HepG2 (cell line): ENCODE data around the gene GSS. TPM values are rescaled to one million over a fixed set of nuclear protein-coding genes. Genes with fewer than 3 reads are reported as not detected.

Source experiments
- BATF2 ChIP-seq: sonication (generic); formaldehyde crosslinking; IDR thresholded peaks from 2 replicates; pipeline ENCODE4 v1.8.0; 2022; ENCODE audit warnings: mild to moderate bottlenecking, missing genetic modification reagents, moderate library complexity
- CTCF ChIP-seq: sonication (generic); formaldehyde crosslinking; IDR thresholded peaks from 2 replicates; pipeline ENCODE4 v1.5.0; 2020; ENCODE audit warnings: mild to moderate bottlenecking, missing genetic modification reagents, moderate library complexity
- DPF2 ChIP-seq: sonication (generic); formaldehyde crosslinking; IDR thresholded peaks from 2 replicates; pipeline ENCODE4 v1.4.0; 2020; ENCODE audit warnings: mild to moderate bottlenecking, low read depth, missing genetic modification reagents, borderline replicate concordance
- ELF4 ChIP-seq: sonication (generic); formaldehyde crosslinking; IDR thresholded peaks from 2 replicates; pipeline ENCODE4 v1.5.0; 2020; ENCODE audit warnings: missing genetic modification reagents, mild to moderate bottlenecking, moderate library complexity, borderline replicate concordance
- HIC2 ChIP-seq: sonication (generic); formaldehyde crosslinking; IDR thresholded peaks from 2 replicates; pipeline ENCODE4 v1.9.0; 2022; ENCODE audit warnings: low read depth, missing genetic modification reagents
- HNF4A ChIP-seq: sonication (generic); formaldehyde crosslinking; IDR thresholded peaks from 2 replicates; pipeline ENCODE4 v1.4.0; 2020; ENCODE audit warnings: missing genetic modification reagents
- IKZF1 ChIP-seq: fragments of 450-650 bp; IDR thresholded peaks from 2 replicates; pipeline ENCODE4 v1.7.1; 2016
- MED1 ChIP-seq: sonication (generic); formaldehyde crosslinking; IDR thresholded peaks from 2 replicates; pipeline ENCODE4 v1.4.0; 2020; ENCODE audit warnings: missing genetic modification reagents
- NONO ChIP-seq, 2 experiments: fragments of 450-650 bp in 1 of 2; sonication (generic) in 1 of 2; formaldehyde crosslinking in 1 of 2; IDR thresholded peaks in 1 of 2; conservative IDR thresholded peaks in 1 of 2; 2 replicates each; pipeline versions ENCODE4 v1.6.1 to v1.8.0; 2017 to 2022; ENCODE audit warnings: mild to moderate bottlenecking in 1 of 2, missing genetic modification reagents in 1 of 2, moderate library complexity in 1 of 2
- NR2C2 ChIP-seq: sonication (generic); formaldehyde crosslinking; IDR thresholded peaks from 2 replicates; pipeline ENCODE4 v1.4.0; 2020; ENCODE audit warnings: missing genetic modification reagents, mild to moderate bottlenecking, moderate library complexity, borderline replicate concordance
- NR2F2 ChIP-seq: IDR thresholded peaks from 2 replicates; pipeline ENCODE4 v1.6.1; 2012; ENCODE audit warnings: low read depth, inconsistent platforms, borderline replicate concordance
- PPARG ChIP-seq: conservative IDR thresholded peaks from 2 replicates; pipeline ENCODE4 v1.6.1; 2016; ENCODE audit warnings: missing biosample characterization, missing genetic modification reagents
- RBM22 ChIP-seq: fragments of 200-400 bp; formaldehyde crosslinking; optimal IDR thresholded peaks from 2 replicates; pipeline ENCODE3; 2017; ENCODE audit warnings: mild to moderate bottlenecking, low read length, moderate library complexity
- SNAPC2 ChIP-seq: sonication (generic); formaldehyde crosslinking; IDR thresholded peaks from 2 replicates; pipeline ENCODE4 v1.8.1; 2022; ENCODE audit warnings: mild to moderate bottlenecking, missing genetic modification reagents
- TBL1XR1 ChIP-seq: fragments of 150-350 bp; IDR thresholded peaks from 2 replicates; pipeline ENCODE4 v1.6.1; 2014; ENCODE audit warnings: borderline replicate concordance, low read length; ENCODE audit not compliant: partially characterized antibody
- THRA ChIP-seq: sonication (generic); formaldehyde crosslinking; IDR thresholded peaks from 2 replicates; pipeline ENCODE4 v1.4.0; 2020; ENCODE audit warnings: missing genetic modification reagents, borderline replicate concordance
- ZBTB20 ChIP-seq: sonication (generic); formaldehyde crosslinking; IDR thresholded peaks from 2 replicates; pipeline ENCODE4 v1.8.1; 2023; ENCODE audit warnings: missing genetic modification reagents, low read depth, mild to moderate bottlenecking, borderline replicate concordance
- ZNF143 ChIP-seq: sonication (generic); formaldehyde crosslinking; IDR thresholded peaks from 2 replicates; pipeline ENCODE4 v1.4.0; 2020; ENCODE audit warnings: missing genetic modification reagents
- ZNF263 ChIP-seq: sonication (generic); formaldehyde crosslinking; IDR thresholded peaks from 2 replicates; pipeline ENCODE4 v1.4.0; 2020; ENCODE audit warnings: missing genetic modification reagents
- ZNF501 ChIP-seq: sonication (generic); formaldehyde crosslinking; IDR thresholded peaks from 2 replicates; pipeline ENCODE4 v1.5.1; 2020; ENCODE audit warnings: mild to moderate bottlenecking, moderate library complexity, missing genetic modification reagents
- ZNF513 ChIP-seq: sonication (generic); formaldehyde crosslinking; conservative IDR thresholded peaks from 2 replicates; pipeline ENCODE4 v1.5.0; 2020; ENCODE audit warnings: missing genetic modification reagents
- ZNF672 ChIP-seq: sonication (generic); formaldehyde crosslinking; IDR thresholded peaks from 2 replicates; pipeline ENCODE4 v1.8.1; 2022; ENCODE audit warnings: missing genetic modification reagents
- polyA plus RNA-seq, 8 experiments: library from polyadenylated mRNA; depleted of rRNA in 3 of 8; stranded (reverse) in 7 of 8; unstranded in 1 of 8; fragments of >200 nt; fragmentation: Illumina TruSeq in 4 of 8; extraction: Trizol in 4 of 8; gene quantifications; 2 replicates each; pipeline versions ENCODE4 v1.2.1 to v1.2.3, GENCODE V29; 2011 to 2016; ENCODE audit warnings: low read depth in 4 of 8, missing spikeins in 1 of 8, mixed read lengths in 1 of 8; ENCODE audit not compliant: insufficient read depth in 1 of 8
- total RNA-seq, 5 experiments: library from RNA; depleted of rRNA; stranded (reverse); fragments of >200 nt; fragmentation: Illumina TruSeq; extraction: Trizol; gene quantifications; 2 replicates each; pipeline ENCODE4 v1.2.3, GENCODE V29; 2016; ENCODE audit warnings: low read depth in 1 of 5

The GSS gene
- total and polyA plus RNA-seq, 2 of the 13 experiments (the other 11 are each of a cell fraction or from before 2014, with no cell fraction given): 80.1 to 102 TPM

- TF ChIP-seq HNF4A (CRISPR knock-in tag): peak; percentile 34; the same call in 1 of the 2 replicates
- peak; percentile 63 for TF ChIP-seq RBM22
- TF ChIP-seq HIC2 (CRISPR knock-in tag): no peak
- TF ChIP-seq NR2F2: 0 out of 2 replicates have a peak, but pooled peaks have one; percentile 67
- TF ChIP-seq TBL1XR1: no peak
- no peak for TF ChIP-seq PPARG (CRISPR knock-in tag)
- TF ChIP-seq ZNF672 (CRISPR knock-in tag): no peak
- TF ChIP-seq NR2C2: peak; percentile 75
- no peak for TF ChIP-seq BATF2 (CRISPR knock-in tag)
- no peak for TF ChIP-seq SNAPC2
- 0 out of 2 replicates have a peak, but pooled peaks have one; percentile 45 for TF ChIP-seq ZBTB20 (CRISPR knock-in tag)
- no peak for TF ChIP-seq NONO (IDR thresholded peaks at IDR 0.05)
- TF ChIP-seq NONO (CRISPR knock-in tag; conservative IDR thresholded peaks at IDR 0.05): peak; percentile 33; the same call in 1 of the 2 replicates
- TF ChIP-seq THRA (CRISPR knock-in tag): peak; percentile 85; the same call in 1 of the 2 replicates
- no peak for TF ChIP-seq CTCF (CRISPR knock-in tag)
- TF ChIP-seq ZNF143 (CRISPR knock-in tag): 0 out of 2 replicates have a peak, but pooled peaks have one; percentile 15
- peak; percentile 45; the same call in 1 of the 2 replicates for TF ChIP-seq MED1 (CRISPR knock-in tag)
- no peak for TF ChIP-seq ELF4 (CRISPR knock-in tag)
- TF ChIP-seq IKZF1: no peak
- no peak for TF ChIP-seq ZNF501 (CRISPR knock-in tag)
- no peak for TF ChIP-seq DPF2 (CRISPR knock-in tag)
- no peak for TF ChIP-seq ZNF513
- TF ChIP-seq ZNF263: 0 out of 2 replicates have a peak, but pooled peaks have one; percentile 28
Observed at GRCh38 chr20:34997774-34998173, 42.2 kb upstream of the GSS start (continued).
